ENCODE data around the gene PRDM16. TPM values are rescaled to one million over a fixed set of nuclear protein-coding genes. Genes with fewer than 3 reads are reported as not detected.

PRDM16 gene
- total and polyA plus RNA-seq, 2 of the 13 experiments (the other 11 are each of a cell fraction or from before 2014, with no cell fraction given) = 0.15 to 0.81 TPM

DNA sequence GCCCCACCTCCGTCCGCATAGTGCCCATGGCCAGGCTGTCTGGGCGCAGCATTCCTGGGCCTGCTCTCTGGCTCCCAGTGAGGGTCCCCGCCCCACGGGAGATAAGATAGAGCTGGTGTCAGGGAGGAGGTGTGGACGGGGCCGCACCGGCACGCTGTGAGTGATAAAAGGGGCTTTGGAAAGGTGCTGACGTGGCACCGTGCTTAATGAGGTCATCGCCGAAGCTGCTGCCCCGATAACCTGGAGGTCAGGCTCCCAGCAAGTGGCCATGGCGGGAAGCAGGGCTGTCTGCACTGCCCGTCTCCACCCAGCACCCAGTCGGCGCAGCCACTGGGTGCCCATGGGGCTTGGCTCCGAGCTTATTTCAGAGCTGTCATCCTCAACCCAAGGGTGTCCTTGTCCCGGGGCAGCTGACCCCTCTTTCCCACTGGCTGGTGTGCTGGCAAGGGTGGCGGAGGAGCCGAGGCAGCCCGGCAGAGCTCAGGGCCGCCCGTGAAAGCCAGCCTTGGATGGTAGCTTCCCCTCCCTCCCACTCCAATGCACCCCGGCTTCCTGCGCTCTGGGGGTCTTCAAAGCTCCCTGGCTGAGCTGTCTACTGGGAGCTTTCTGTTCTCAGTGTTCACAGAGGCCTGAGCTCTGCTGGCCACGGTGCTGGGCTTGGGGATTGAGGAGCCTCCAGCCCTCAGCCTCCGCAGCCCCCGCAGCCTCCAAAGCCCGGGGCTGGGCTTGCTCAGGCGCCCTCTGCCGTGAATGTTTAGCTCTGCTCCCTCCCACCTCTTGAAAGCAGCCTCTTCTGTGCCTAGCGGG is 280.4 kb downstream of the PRDM16 start (continued):
- TF ChIP-seq, protein P1, sequence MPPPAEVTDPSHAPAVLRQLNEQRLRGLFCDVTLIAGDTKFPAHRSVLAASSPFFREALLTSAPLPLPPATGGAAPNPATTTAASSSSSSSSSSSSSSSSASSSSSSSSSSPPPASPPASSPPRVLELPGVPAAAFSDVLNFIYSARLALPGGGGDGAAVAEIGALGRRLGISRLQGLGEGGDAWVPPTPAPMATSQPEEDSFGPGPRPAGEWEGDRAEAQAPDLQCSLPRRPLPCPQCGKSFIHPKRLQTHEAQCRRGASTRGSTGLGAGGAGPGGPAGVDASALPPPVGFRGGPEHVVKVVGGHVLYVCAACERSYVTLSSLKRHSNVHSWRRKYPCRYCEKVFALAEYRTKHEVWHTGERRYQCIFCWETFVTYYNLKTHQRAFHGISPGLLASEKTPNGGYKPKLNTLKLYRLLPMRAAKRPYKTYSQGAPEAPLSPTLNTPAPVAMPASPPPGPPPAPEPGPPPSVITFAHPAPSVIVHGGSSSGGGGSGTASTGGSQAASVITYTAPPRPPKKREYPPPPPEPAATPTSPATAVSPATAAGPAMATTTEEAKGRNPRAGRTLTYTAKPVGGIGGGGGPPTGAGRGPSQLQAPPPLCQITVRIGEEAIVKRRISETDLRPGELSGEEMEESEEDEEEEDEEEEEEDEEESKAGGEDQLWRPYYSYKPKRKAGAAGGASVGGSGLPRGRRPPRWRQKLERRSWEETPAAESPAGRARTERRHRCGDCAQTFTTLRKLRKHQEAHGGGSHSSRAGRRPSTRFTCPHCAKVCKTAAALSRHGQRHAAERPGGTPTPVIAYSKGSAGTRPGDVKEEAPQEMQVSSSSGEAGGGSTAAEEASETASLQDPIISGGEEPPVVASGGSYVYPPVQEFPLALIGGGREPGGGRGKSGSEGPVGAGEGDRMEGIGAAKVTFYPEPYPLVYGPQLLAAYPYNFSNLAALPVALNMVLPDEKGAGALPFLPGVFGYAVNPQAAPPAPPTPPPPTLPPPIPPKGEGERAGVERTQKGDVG (CRISPR knock-in tag; IDR thresholded peaks at IDR 0.05; ENCODE audit: borderline replicate concordance) = peak; percentile 79; the same call in 1 of the 2 replicates
- TF ChIP-seq NFE2L1 (CRISPR knock-in tag; IDR thresholded peaks at IDR 0.05; ENCODE audit: borderline replicate concordance) (no peak), DPF2 (CRISPR knock-in tag; IDR thresholded peaks at IDR 0.05; ENCODE audit: borderline replicate concordance, low read depth) (0 out of 2 replicates have a peak, but pooled peaks have one; percentile 3), PHF20 (CRISPR knock-in tag; IDR thresholded peaks at IDR 0.05) (no peak), SMYD3 (CRISPR knock-in tag; IDR thresholded peaks at IDR 0.05) (no peak), ZNF552 (CRISPR knock-in tag; IDR thresholded peaks at IDR 0.05; ENCODE audit: borderline replicate concordance) (no peak), ZNF7 (CRISPR knock-in tag; IDR thresholded peaks at IDR 0.05) (no peak), ZNF589 (CRISPR knock-in tag; conservative IDR thresholded peaks at IDR 0.05) (no peak), NKX3-1 (CRISPR knock-in tag; IDR thresholded peaks at IDR 0.05) (no peak), SALL1 (CRISPR knock-in tag; IDR thresholded peaks at IDR 0.05) (peak; percentile 59; the same call in 1 of the 2 replicates), TOE1 (CRISPR knock-in tag; IDR thresholded peaks at IDR 0.05) (no peak), ZNF251 (CRISPR knock-in tag; IDR thresholded peaks at IDR 0.05) (no peak), ZNF619 (CRISPR knock-in tag; IDR thresholded peaks at IDR 0.05) (peak; percentile 73; the same call in 1 of the 2 replicates)
- TF ChIP-seq, protein P2, sequence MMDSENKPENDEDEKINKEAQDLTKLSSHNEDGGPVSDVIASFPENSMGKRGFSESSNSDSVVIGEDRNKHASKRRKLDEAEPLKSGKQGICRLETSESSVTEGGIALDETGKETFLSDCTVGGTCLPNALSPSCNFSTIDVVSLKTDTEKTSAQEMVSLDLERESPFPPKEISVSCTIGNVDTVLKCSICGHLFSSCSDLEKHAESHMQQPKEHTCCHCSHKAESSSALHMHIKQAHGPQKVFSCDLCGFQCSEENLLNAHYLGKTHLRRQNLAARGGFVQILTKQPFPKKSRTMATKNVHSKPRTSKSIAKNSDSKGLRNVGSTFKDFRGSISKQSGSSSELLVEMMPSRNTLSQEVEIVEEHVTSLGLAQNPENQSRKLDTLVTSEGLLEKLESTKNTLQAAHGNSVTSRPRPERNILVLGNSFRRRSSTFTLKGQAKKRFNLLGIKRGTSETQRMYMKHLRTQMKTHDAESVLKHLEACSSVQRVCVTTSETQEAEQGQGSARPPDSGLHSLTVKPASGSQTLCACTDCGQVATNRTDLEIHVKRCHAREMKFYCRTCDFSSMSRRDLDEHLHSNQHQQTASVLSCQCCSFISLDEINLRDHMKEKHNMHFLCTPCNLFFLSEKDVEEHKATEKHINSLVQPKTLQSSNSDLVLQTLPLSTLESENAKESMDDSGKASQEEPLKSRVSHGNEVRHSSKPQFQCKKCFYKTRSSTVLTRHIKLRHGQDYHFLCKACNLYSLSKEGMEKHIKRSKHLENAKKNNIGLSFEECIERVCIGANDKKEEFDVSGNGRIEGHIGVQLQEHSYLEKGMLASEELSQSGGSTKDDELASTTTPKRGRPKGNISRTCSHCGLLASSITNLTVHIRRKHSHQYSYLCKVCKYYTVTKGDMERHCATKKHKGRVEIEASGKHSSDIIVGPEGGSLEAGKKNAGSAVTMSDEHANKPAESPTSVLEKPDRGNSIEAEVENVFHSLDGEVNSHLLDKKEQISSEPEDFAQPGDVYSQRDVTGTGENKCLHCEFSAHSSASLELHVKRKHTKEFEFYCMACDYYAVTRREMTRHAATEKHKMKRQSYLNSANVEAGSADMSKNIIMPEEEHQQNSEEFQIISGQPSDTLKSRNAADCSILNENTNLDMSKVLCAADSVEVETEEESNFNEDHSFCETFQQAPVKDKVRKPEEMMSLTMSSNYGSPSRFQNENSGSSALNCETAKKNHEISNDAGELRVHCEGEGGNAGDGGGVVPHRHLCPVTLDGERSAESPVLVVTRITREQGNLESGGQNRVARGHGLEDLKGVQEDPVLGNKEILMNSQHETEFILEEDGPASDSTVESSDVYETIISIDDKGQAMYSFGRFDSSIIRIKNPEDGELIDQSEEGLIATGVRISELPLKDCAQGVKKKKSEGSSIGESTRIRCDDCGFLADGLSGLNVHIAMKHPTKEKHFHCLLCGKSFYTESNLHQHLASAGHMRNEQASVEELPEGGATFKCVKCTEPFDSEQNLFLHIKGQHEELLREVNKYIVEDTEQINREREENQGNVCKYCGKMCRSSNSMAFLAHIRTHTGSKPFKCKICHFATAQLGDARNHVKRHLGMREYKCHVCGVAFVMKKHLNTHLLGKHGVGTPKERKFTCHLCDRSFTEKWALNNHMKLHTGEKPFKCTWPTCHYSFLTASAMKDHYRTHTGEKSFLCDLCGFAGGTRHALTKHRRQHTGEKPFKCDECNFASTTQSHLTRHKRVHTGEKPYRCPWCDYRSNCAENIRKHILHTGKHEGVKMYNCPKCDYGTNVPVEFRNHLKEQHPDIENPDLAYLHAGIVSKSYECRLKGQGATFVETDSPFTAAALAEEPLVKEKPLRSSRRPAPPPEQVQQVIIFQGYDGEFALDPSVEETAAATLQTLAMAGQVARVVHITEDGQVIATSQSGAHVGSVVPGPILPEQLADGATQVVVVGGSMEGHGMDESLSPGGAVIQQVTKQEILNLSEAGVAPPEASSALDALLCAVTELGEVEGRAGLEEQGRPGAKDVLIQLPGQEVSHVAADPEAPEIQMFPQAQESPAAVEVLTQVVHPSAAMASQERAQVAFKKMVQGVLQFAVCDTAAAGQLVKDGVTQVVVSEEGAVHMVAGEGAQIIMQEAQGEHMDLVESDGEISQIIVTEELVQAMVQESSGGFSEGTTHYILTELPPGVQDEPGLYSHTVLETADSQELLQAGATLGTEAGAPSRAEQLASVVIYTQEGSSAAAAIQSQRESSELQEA (CRISPR knock-in tag; IDR thresholded peaks at IDR 0.05; ENCODE audit: not compliant biosample characterization) = peak; percentile 32
- TF ChIP-seq, protein P3, sequence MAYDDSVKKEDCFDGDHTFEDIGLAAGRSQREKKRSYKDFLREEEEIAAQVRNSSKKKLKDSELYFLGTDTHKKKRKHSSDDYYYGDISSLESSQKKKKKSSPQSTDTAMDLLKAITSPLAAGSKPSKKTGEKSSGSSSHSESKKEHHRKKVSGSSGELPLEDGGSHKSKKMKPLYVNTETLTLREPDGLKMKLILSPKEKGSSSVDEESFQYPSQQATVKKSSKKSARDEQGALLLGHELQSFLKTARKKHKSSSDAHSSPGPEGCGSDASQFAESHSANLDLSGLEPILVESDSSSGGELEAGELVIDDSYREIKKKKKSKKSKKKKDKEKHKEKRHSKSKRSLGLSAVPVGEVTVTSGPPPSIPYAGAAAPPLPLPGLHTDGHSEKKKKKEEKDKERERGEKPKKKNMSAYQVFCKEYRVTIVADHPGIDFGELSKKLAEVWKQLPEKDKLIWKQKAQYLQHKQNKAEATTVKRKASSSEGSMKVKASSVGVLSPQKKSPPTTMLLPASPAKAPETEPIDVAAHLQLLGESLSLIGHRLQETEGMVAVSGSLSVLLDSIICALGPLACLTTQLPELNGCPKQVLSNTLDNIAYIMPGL (CRISPR knock-in tag; IDR thresholded peaks at IDR 0.05; ENCODE audit: borderline replicate concordance in 1 of 2, low read depth in 1 of 2) = peak; percentile 50 to 75
